HG03460 (cell line): ENCODE results near the gene MTHFSD.

ENCODE experiments used
- ATAC-seq: cut with Tn5 transposase; IDR thresholded peaks from one replicate; pipeline ENCODE4 v1.9.1; 2021; ENCODE audit not compliant: unreplicated experiment

The MTHFSD gene

DNA sequence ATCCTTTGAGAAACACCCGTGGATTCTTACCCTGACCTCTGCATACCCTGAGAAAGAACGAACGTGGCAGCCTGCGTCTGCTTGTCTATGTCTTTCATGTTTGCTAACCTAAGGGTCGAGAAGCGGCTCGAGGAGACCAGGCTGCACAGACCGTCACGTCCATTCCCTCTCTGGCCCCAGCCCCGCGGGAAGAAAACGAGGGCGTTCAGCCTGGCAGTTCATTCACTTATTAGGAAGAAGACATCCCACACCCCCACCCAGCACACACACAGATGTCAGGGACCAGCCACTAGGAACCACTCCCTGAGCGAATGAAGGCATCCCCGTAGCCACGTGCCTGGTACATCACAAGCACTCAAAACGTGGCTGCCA is 655 bp upstream of the MTHFSD start:
- no peak for ATAC-seq

GRCh38 chr16:86554599-86554916 is 477 bp downstream of the MTHFSD start:
- ATAC-seq: no peak

DNA sequence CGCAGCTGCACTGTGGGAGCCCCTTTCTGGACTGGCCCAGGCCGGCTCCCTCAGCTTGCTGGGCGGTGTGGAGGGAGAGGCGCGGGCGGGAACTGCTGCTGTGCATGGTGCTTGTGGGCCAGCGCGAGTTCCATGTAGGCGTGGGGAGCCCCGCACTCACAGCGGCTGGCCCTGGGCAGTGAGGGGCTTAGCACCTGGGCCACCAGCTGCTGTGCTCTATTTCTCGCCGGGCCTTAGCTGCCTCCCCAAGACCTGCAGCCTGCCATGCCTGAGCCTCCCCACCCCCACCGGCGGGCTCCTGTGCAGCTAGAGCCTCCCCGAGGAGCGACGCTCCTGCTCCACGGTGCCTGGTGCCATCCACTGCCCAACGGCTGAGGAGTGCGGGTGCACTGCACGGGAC is 1.7 kb downstream of the MTHFSD start:
- ATAC-seq: no peak

DNA sequence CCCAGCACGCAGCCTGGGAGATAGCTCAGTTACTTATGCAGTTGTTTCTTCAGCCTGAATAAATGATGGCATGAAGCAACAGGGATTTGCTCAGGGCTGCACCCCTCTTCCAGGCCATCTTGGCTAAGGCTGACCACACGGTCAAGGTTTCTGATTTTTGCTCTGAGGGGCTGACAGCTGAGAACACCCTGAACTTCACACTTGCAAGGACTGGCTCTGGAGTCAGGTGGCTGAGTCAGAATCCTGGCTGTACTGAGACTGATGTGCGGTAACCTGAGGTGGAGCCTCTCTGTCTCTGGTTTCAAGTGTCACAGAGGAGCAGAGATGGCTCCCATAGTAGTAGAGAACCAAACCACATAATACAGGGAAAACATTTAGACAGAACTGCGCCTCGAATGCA is 4.8 kb downstream of the MTHFSD start:
- no peak for ATAC-seq

GRCh38 chr16:86549893-86550190 is 5.2 kb downstream of the MTHFSD start:
- ATAC-seq: no peak

GRCh38 chr16:86549076-86549892 is 5.8 kb downstream of the MTHFSD start:
- no peak for ATAC-seq

DNA sequence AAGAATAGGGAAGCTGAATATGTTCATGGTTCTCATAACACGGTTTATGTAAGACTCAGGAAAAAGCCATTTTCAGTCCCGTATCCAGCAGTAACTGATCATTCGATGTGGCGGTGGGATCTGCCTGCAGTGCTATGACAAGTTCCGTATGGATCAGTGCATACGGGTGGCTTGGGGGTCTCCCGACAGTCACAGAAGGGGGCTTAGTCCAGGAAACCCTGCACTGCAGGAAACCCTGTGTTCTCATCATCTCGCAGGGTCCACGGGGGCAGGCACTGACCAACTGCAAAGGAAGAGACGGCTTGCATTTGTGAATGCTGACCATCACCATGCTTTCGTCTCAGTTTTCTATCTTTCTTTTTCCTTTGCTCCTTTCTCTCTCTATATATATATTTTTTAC is 7.7 kb downstream of the MTHFSD start:
- ATAC-seq: no peak

GRCh38 chr16:86546638-86547013 is 8.4 kb downstream of the MTHFSD start:
- no peak for ATAC-seq

GRCh38 chr16:86545954-86546637 is 8.9 kb downstream of the MTHFSD start:
- no peak for ATAC-seq

DNA sequence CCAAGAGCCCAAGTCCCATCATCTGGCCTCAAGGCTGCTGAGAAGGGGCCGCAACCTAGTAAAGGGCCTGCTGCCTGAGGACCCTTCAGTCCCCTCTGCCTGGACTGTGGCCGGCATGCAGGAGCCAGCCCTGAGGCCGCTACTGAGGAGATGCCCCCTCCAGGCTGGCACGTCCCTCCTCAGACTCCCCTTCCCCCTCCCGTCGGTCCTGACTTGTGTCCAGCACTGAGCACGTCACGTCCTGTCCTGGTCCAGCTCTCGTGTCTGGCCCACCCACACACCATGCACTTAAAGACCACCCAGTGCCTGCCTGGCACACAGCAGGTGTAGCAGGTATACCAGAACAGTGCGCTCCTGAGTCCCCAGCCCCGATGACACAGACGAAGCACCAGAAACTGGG is 9.6 kb downstream of the MTHFSD start:
- no peak for ATAC-seq

- ATAC-seq: no peak
Observed at GRCh38 chr16:86542756-86543750, 12.0 kb downstream of the MTHFSD start.

DNA sequence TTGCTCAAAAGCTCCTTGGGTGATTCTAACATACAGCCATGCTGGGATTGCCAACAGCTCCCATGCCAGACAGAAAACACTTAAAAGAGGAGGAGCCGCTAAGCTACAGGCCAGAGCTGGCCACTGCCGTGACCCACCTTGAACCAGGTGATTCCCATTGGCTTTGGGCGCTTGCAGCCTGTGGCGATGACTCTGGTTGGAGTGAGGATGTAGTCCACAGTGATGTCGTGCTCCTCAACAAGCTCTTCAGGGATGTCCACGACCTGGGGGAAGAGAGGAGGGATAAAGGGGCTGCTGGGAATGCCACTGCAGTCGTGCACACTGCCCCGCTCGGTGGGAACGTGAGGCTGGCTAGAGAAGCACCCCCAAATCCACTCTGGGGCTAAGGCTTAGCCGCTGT is 13.5 kb downstream of the MTHFSD start:
- ATAC-seq: no peak

DNA sequence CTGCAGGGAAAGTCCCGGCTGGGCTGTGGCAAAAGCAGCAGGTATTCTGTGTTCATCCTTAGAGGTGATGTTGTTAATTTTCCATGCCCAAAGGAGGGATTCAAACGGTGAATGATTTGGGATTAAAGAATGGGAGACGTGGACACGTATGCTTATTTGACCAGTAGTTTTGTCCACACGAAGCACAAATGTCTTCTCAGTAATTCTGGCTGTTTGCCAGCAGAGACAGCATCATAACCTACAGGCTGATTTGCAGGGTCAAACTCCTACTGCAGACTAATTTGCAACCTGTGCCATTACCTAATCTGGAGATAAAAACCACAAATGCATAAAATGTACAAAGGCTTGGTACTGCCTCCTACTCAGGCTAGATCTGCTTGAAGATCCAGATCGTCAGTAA is 14.1 kb downstream of the MTHFSD start:
- no peak for ATAC-seq

DNA sequence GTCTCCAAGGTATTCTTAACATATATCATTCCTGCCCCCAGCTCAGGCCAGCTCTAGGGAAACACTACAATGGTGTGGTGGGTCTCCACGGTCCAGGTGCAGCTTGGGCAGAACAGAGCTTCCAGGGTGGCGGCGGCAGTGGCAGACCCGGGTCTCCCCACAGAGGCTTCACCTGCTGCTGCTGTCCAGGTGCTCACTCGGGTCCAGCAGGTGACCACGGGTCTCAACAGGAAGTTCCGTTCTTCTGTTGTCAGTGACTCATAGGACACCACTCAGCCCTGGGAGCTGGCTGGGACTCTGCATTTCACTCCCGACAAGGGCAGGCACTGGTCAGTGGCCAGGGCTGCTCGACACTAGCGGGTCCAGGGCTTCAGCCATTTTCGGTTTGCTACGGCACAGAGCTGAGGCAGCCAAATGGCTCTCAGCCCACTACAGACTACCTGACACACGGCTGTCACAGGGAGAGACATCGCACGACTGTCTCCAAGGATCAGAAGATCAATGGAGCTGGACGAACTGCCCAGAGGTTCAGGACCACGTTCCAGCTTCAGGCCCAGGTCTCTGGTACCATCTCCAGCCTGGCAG is 16.7 kb downstream of the MTHFSD start:
- no peak for ATAC-seq

DNA sequence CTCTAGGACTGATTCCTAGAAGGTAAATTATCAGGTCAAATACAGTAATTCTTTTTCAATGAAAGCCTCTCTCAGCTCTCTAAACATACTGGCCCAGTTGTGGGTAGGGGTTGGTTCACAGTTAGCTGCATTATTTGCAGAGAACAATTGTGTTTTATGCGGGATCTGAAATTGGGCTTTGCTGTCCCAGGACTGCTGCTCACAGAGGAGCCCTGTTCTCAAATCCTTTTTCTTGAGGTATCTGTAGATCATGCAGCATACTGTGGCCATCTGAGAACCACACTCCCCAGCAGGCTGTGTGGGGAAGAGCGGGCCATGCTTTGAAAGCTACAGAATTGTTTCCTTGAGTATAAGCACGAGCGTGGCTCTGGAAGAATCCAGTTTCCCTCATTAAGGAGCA is 17.5 kb downstream of the MTHFSD start:
- no peak for ATAC-seq

DNA sequence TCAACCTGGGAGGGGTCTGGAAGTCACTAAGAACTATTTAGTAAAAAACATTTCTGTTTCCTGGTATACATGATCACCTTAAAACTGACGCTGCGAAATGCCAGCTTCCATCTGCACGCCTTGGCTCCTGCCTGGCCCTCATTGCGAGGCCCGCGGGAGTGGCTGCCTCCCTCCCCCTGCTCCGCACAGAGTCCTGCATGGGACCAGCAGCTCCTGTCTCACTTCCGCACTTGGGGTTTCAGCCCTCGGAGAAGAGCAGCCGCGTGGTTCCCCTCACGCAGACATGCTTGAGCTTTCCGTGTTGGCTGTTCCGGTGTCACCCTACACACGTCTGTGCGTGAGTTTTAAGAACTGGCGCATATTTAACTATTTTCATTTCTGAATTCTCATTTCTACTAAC is 18.4 kb downstream of the MTHFSD start:
- ATAC-seq: no peak

- no peak for ATAC-seq
Observed at GRCh38 chr16:86534779-86535615, 20.0 kb downstream of the MTHFSD start.

- no peak for ATAC-seq
Observed at GRCh38 chr16:86533767-86534351, 21.2 kb downstream of the MTHFSD start.

- no peak for ATAC-seq
Observed at GRCh38 chr16:86533076-86533475, 22.0 kb downstream of the MTHFSD start.

DNA sequence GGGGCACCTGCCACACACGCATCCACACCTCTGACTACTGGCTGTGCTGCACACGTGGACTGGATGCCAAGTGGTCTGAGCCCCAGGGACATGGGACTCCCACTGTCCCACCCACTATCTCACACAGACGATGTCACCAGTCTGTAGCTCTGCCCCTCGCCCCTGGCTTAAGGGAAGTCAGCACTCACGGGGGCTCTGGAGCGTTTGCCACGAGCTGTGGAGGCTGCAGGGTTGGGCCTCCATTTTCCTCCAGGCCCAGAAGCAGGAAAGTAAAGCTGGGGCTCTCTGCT is 22.6 kb downstream of the MTHFSD start:
- no peak for ATAC-seq
